Sigmoid colon (tissue), 4 donors: Measurements from ENCODE around the gene ABI3BP.
A peak's percentile ranks its signal among the peaks of the same experiment; 100 is the strongest.

Experiments
- EP300 ChIP-seq, 4 donors: sonication (generic); formaldehyde crosslinking; IDR thresholded peaks; one replicate each; pipeline ENCODE4 v1.6.1; 2017; ENCODE audit warnings: antibody characterized with exemption in 4 of 4
- POLR2AphosphoS5 ChIP-seq, 4 donors: sonication (generic); formaldehyde crosslinking; IDR thresholded peaks; one replicate each; pipeline ENCODE4 v1.6.1; 2017; ENCODE audit warnings: antibody characterized with exemption in 4 of 4
- TF ChIP-seq, protein P1 (sequence below), 4 experiments: fragments of 450-650 bp in 3 of 4; fragments of 200-600 bp in 1 of 4; IDR thresholded peaks; one replicate each; pipeline ENCODE4 v1.5.1; 2016 to 2019; ENCODE audit warnings: antibody characterized with exemption in 4 of 4, mild to moderate bottlenecking in 3 of 4, moderate library complexity in 2 of 4

DNA sequence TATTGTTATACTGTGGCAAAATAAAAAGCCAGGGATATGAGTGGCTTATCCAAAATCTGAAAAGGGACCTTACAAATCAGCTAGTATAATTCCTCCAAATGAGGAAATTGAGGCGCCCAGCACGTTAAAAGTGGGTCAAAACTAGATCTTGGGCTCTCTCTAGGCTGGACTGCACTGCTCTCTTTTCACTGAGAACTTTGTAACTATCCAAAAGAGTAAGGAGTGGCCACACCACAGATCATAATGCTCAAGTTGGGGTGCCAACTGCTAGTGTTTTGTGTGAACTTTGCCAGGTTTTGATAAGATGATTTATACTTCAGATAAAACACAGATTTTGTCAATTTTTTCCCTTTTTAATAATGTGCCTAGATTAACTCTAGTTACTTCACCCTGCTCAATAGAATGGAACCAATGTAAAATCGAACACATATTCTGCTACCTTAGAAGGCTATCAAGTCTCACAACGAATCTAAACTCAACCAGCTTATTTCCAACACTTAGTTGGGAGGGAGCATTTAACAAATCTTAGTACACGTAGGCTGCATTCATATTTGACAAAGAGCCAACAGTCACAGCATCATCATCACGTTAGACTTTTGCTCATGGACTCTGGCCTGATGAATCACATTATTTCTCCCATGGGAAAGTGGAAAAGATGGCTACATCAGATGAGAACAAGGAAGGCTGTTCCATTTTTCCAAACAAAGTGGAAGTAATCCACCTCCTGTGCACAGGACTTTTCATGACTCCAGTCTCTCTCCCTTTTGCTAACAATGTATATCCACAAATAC lies 64.4 kb downstream of the ABI3BP start:
- TF ChIP-seq, protein P1, sequence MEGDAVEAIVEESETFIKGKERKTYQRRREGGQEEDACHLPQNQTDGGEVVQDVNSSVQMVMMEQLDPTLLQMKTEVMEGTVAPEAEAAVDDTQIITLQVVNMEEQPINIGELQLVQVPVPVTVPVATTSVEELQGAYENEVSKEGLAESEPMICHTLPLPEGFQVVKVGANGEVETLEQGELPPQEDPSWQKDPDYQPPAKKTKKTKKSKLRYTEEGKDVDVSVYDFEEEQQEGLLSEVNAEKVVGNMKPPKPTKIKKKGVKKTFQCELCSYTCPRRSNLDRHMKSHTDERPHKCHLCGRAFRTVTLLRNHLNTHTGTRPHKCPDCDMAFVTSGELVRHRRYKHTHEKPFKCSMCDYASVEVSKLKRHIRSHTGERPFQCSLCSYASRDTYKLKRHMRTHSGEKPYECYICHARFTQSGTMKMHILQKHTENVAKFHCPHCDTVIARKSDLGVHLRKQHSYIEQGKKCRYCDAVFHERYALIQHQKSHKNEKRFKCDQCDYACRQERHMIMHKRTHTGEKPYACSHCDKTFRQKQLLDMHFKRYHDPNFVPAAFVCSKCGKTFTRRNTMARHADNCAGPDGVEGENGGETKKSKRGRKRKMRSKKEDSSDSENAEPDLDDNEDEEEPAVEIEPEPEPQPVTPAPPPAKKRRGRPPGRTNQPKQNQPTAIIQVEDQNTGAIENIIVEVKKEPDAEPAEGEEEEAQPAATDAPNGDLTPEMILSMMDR (IDR thresholded peaks at IDR 0.05) = no peak
- TF ChIP-seq POLR2AphosphoS5 (IDR thresholded peaks at IDR 0.05) (peak in 1 of 4 donors; percentile 22), EP300 (IDR thresholded peaks at IDR 0.05) (no peak)
